GM19455 (cell line): ENCODE results near the gene HES2.
"Not testable (repeated sequence)": the region's sequence is repeated elsewhere in the genome, so short reads cannot be mapped to it uniquely, and the experiment has no call there.

Source experiments
- ATAC-seq: cut with Tn5 transposase; IDR thresholded peaks from one replicate; pipeline ENCODE4 v1.9.1; 2021; ENCODE audit not compliant: unreplicated experiment

The HES2 gene

GRCh38 chr1:6454856-6455751 lies 35.4 kb upstream of the HES2 start:
- no peak for ATAC-seq

- not testable (repeated sequence) for ATAC-seq
Measured at GRCh38 chr1:6453895-6454855, 34.5 kb upstream of the HES2 start.

- no peak for ATAC-seq
Measured at GRCh38 chr1:6450943-6451373, 31.2 kb upstream of the HES2 start.

GRCh38 chr1:6450486-6450885 lies 30.8 kb upstream of the HES2 start:
- not testable (repeated sequence) for ATAC-seq

- ATAC-seq, result no peak
Measured at GRCh38 chr1:6450005-6450450, 30.3 kb upstream of the HES2 start.

GRCh38 chr1:6448749-6449631 lies 29.3 kb upstream of the HES2 start:
- no peak for ATAC-seq

GRCh38 chr1:6447818-6448748 lies 28.4 kb upstream of the HES2 start:
- ATAC-seq, result no peak

- ATAC-seq, result no peak
Measured at GRCh38 chr1:6447016-6447817, 27.5 kb upstream of the HES2 start.

GRCh38 chr1:6446665-6447015 lies 26.9 kb upstream of the HES2 start:
- no peak for ATAC-seq

GRCh38 chr1:6445929-6446328 lies 26.2 kb upstream of the HES2 start:
- not testable (repeated sequence) for ATAC-seq

- ATAC-seq, result no peak
Measured at GRCh38 chr1:6445062-6445763, 25.5 kb upstream of the HES2 start.

- ATAC-seq, result no peak
Measured at GRCh38 chr1:6444377-6444776, 24.7 kb upstream of the HES2 start.

- no peak for ATAC-seq
Measured at GRCh38 chr1:6443339-6444115, 23.8 kb upstream of the HES2 start.

- no peak for ATAC-seq
Measured at GRCh38 chr1:6441586-6441985, 21.9 kb upstream of the HES2 start.

- no peak for ATAC-seq
Measured at GRCh38 chr1:6440198-6441126, 20.7 kb upstream of the HES2 start.

- no peak for ATAC-seq
Measured at GRCh38 chr1:6438047-6438525, 18.4 kb upstream of the HES2 start.
